HepG2 (cell line): ENCODE measurements around the gene TBC1D20.

ENCODE experiments used
- SIN3A ChIP-seq: IDR thresholded peaks from 2 replicates; pipeline ENCODE4 v1.6.1; 2011; ENCODE audit warnings: low read depth, mild to moderate bottlenecking, control low read depth, low read length, borderline replicate concordance
- TF ChIP-seq, protein P1 (sequence below), 2 experiments: IDR thresholded peaks; 2 replicates each; pipeline ENCODE4 v1.6.1; 2011 to 2012; ENCODE audit warnings: low read length in 2 of 2, borderline replicate concordance in 1 of 2, low read depth in 1 of 2, mild to moderate bottlenecking in 1 of 2, moderate library complexity in 1 of 2
- TF ChIP-seq, protein P2 (sequence below): sonication (generic); formaldehyde crosslinking; IDR thresholded peaks from 2 replicates; pipeline ENCODE4 v1.9.0; 2021; ENCODE audit warnings: missing genetic modification reagents, borderline replicate concordance

GRCh38 chr20:483815-484644, 21.7 kb upstream of the TBC1D20 start:
- TF ChIP-seq, protein P1, sequence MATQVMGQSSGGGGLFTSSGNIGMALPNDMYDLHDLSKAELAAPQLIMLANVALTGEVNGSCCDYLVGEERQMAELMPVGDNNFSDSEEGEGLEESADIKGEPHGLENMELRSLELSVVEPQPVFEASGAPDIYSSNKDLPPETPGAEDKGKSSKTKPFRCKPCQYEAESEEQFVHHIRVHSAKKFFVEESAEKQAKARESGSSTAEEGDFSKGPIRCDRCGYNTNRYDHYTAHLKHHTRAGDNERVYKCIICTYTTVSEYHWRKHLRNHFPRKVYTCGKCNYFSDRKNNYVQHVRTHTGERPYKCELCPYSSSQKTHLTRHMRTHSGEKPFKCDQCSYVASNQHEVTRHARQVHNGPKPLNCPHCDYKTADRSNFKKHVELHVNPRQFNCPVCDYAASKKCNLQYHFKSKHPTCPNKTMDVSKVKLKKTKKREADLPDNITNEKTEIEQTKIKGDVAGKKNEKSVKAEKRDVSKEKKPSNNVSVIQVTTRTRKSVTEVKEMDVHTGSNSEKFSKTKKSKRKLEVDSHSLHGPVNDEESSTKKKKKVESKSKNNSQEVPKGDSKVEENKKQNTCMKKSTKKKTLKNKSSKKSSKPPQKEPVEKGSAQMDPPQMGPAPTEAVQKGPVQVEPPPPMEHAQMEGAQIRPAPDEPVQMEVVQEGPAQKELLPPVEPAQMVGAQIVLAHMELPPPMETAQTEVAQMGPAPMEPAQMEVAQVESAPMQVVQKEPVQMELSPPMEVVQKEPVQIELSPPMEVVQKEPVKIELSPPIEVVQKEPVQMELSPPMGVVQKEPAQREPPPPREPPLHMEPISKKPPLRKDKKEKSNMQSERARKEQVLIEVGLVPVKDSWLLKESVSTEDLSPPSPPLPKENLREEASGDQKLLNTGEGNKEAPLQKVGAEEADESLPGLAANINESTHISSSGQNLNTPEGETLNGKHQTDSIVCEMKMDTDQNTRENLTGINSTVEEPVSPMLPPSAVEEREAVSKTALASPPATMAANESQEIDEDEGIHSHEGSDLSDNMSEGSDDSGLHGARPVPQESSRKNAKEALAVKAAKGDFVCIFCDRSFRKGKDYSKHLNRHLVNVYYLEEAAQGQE (IDR thresholded peaks at IDR 0.05; ENCODE audit: borderline replicate concordance in 1 of 2, low read depth in 1 of 2, low read length in 2 of 2), result no peak
- TF ChIP-seq SIN3A, result no peak
- TF ChIP-seq, protein P2, sequence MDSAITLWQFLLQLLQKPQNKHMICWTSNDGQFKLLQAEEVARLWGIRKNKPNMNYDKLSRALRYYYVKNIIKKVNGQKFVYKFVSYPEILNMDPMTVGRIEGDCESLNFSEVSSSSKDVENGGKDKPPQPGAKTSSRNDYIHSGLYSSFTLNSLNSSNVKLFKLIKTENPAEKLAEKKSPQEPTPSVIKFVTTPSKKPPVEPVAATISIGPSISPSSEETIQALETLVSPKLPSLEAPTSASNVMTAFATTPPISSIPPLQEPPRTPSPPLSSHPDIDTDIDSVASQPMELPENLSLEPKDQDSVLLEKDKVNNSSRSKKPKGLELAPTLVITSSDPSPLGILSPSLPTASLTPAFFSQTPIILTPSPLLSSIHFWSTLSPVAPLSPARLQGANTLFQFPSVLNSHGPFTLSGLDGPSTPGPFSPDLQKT, result no peak
